HUDEP-2 (cell line): Measurements from ENCODE around the gene THUMPD2.
"Not testable (repeated sequence)": the region's sequence is repeated elsewhere in the genome, so short reads cannot be mapped to it uniquely, and the experiment has no call there.

Experiments
- DNase-seq, 76 experiments: peaks; one replicate each; lab custom pipeline; 2025; ENCODE audit not compliant: unreplicated experiment in 76 of 76; lab: John Stamatoyannopoulos, UW

The THUMPD2 gene

GRCh38 chr2:39757156-39757555 lies 21.9 kb downstream of the THUMPD2 start:
- no peak for DNase-seq

- no peak for DNase-seq
Measured at GRCh38 chr2:39755466-39755865, 23.6 kb downstream of the THUMPD2 start.

- no peak for DNase-seq
Measured at GRCh38 chr2:39743269-39743776, 35.7 kb downstream of the THUMPD2 start.

GRCh38 chr2:39741871-39742270 lies 37.2 kb downstream of the THUMPD2 start:
- DNase-seq: no peak

- DNase-seq: no peak
Measured at GRCh38 chr2:39739386-39739785, 39.7 kb downstream of the THUMPD2 start.

- no peak for DNase-seq
Measured at GRCh38 chr2:39738936-39739335, 40.1 kb downstream of the THUMPD2 start.

GRCh38 chr2:39737661-39738060 lies 41.4 kb downstream of the THUMPD2 start:
- no peak for DNase-seq

GRCh38 chr2:39736640-39737039 lies 42.4 kb downstream of the THUMPD2 start:
- DNase-seq: no peak

- no peak for DNase-seq
Measured at GRCh38 chr2:39735648-39736047, 43.4 kb downstream of the THUMPD2 start.

- DNase-seq: no peak
Measured at GRCh38 chr2:39734445-39734844, 44.6 kb downstream of the THUMPD2 start.

- DNase-seq: no peak
Measured at GRCh38 chr2:39733070-39733674, 45.9 kb downstream of the THUMPD2 start.

GRCh38 chr2:39732482-39732881 lies 46.6 kb downstream of the THUMPD2 start:
- no peak for DNase-seq

- no peak for DNase-seq
Measured at GRCh38 chr2:39731546-39731945, 47.5 kb downstream of the THUMPD2 start.

- DNase-seq: peak in 14 of 76 experiments; percentile 2 to 39 (median 14)
Measured at GRCh38 chr2:39730685-39731302, 48.3 kb downstream of the THUMPD2 start.

GRCh38 chr2:39730276-39730675 lies 48.8 kb downstream of the THUMPD2 start:
- no peak for DNase-seq

- DNase-seq: peak in 31 of 76 experiments; percentile 1 to 39 (median 14)
Measured at GRCh38 chr2:39728941-39729351, 50.1 kb downstream of the THUMPD2 start.

GRCh38 chr2:39728085-39728484 lies 51.0 kb downstream of the THUMPD2 start:
- not testable (repeated sequence) for DNase-seq

- no peak for DNase-seq
Measured at GRCh38 chr2:39725401-39725800, 53.7 kb downstream of the THUMPD2 start.

GRCh38 chr2:39724828-39725144 lies 54.3 kb downstream of the THUMPD2 start:
- no peak for DNase-seq

GRCh38 chr2:39723946-39724827 lies 54.9 kb downstream of the THUMPD2 start:
- no peak for DNase-seq

GRCh38 chr2:39723497-39723896 lies 55.6 kb downstream of the THUMPD2 start:
- no peak for DNase-seq

GRCh38 chr2:39720970-39721369 lies 58.1 kb downstream of the THUMPD2 start:
- DNase-seq: no peak
